A549 (cell line): ENCODE results near the gene BCKDK. TPM values are rescaled to one million over a fixed set of nuclear protein-coding genes. Genes with fewer than 3 reads are reported as not detected.

Experiments used
- ATAC-seq, 2 experiments: fragments of 200-7000 bp in 1 of 2; fragments of >200 bp in 1 of 2; cut with Nextera tagmentation in 1 of 2; cut with Tn5 transposase in 1 of 2; 3 replicates each; pipeline versions ENCODE4 v1.8.0 to v1.9.1; 2018 to 2020; ENCODE audit warnings: mild to moderate bottlenecking in 1 of 2, moderate library complexity in 1 of 2
- CTCF ChIA-PET: fragments of 300-600 bp; sonication (Branson Sonifier 250); formaldehyde crosslinking; extraction: SDS; loops from one replicate; lab custom pipeline; 2021; ENCODE audit warnings: antibody characterized with exemption, inconsistent platforms; lab: Yijun Ruan, JAX
- POLR2A ChIA-PET: fragments of 350-600 bp; formaldehyde crosslinking; extraction: SDS; loops from one replicate; lab custom pipeline; 2021; ENCODE audit warnings: antibody characterized with exemption, inconsistent platforms; lab: Yijun Ruan, JAX
- DNase-seq, 2 experiments: peaks; one replicate each; pipeline versions ENCODE4 v3.0.0 to v3.0.0-alpha.2; 2011 to 2016; ENCODE audit warnings: low read depth in 1 of 2, low spot score in 1 of 2
- FAIRE-seq: peaks from 2 replicates; lab custom pipeline; 2011; peaks lifted over from hg19 to GRCh38; lab: Jason Lieb, UNC
- H3K27ac ChIP-seq, 2 experiments: fragments of >200 bp; sonication (Bioruptor Twin); formaldehyde crosslinking; 3 replicates each; pipeline ENCODE4 v1.5.1; 2016 to 2017
- H3K4me1 ChIP-seq: fragments of >200 bp; sonication (Bioruptor Twin); formaldehyde crosslinking; 3 replicates; pipeline ENCODE4 v1.6.1; 2016
- H3K4me2 ChIP-seq: fragments of >200 bp; sonication (Bioruptor Twin); formaldehyde crosslinking; 3 replicates; pipeline ENCODE4 v1.6.1; 2016
- H3K4me3 ChIP-seq: fragments of >200 bp; sonication (Bioruptor Twin); formaldehyde crosslinking; 3 replicates; pipeline ENCODE4 v1.5.1; 2016
- H3K9me3 ChIP-seq: fragments of >200 bp; sonication (Bioruptor Twin); formaldehyde crosslinking; 3 replicates; pipeline ENCODE4 v1.6.1; 2016
- ATOH8 ChIP-seq: fragments of 250-450 bp; sonication (Bioruptor Pico); IDR thresholded peaks from 2 replicates; pipeline ENCODE4 v1.5.0; 2020; ENCODE audit warnings: low read depth, mild to moderate bottlenecking, moderate library complexity
- BCL3 ChIP-seq: fragments of >200 bp; sonication (Bioruptor Twin); formaldehyde crosslinking; IDR thresholded peaks from 3 replicates; pipeline ENCODE4 v1.6.1; 2016
- CHD2 ChIP-seq: fragments of 150-350 bp; IDR thresholded peaks from 2 replicates; pipeline ENCODE4 v1.6.1; 2014; ENCODE audit warnings: low read length; ENCODE audit not compliant: partially characterized antibody
- CHD4 ChIP-seq: fragments of 200-600 bp; sonication (generic); IDR thresholded peaks from 2 replicates; pipeline ENCODE4 v1.6.1; 2016; ENCODE audit warnings: antibody characterized with exemption, mild to moderate bottlenecking, borderline replicate concordance
- E2F6 ChIP-seq: IDR thresholded peaks from 2 replicates; pipeline ENCODE4 v1.6.1; 2012; ENCODE audit warnings: low read depth, borderline replicate concordance
- EHF ChIP-seq: fragments of 250-450 bp; sonication (Bioruptor Pico); IDR thresholded peaks from 2 replicates; pipeline ENCODE4 v1.5.0; 2020; ENCODE audit warnings: mild to moderate bottlenecking
- EHMT2 ChIP-seq: fragments of 200-600 bp; sonication (generic); IDR thresholded peaks from 2 replicates; pipeline ENCODE4 v1.6.1; 2016; ENCODE audit warnings: antibody characterized with exemption, low read depth, mild to moderate bottlenecking, moderate library complexity
- ELK1 ChIP-seq: fragments of 150-350 bp; IDR thresholded peaks from 2 replicates; pipeline ENCODE4 v1.6.1; 2014; ENCODE audit warnings: low read depth, mild to moderate bottlenecking, low read length
- FOSB ChIP-seq: fragments of 250-450 bp; sonication (Bioruptor Pico); IDR thresholded peaks from 2 replicates; pipeline ENCODE4 v1.5.0; 2020; ENCODE audit warnings: mild to moderate bottlenecking, moderate library complexity
- FOSL2 ChIP-seq, 2 experiments: fragments of 450-650 bp in 1 of 2; fragments of >200 bp in 1 of 2; sonication (Bioruptor Twin) in 1 of 2; formaldehyde crosslinking; IDR thresholded peaks; 2 replicates each; pipeline versions ENCODE4 v1.5.0 to v1.6.1; 2016 to 2020; ENCODE audit warnings: mild to moderate bottlenecking in 1 of 2, moderate library complexity in 1 of 2
- GATA3 ChIP-seq: IDR thresholded peaks from 2 replicates; pipeline ENCODE4 v1.6.1; 2012; ENCODE audit warnings: borderline replicate concordance
- HDAC2 ChIP-seq: fragments of 200-600 bp; sonication (generic); IDR thresholded peaks from 2 replicates; pipeline ENCODE4 v1.6.1; 2016
- HOXB5 ChIP-seq: fragments of 250-450 bp; sonication (Bioruptor Pico); IDR thresholded peaks from 2 replicates; pipeline ENCODE4 v1.5.0; 2020; ENCODE audit warnings: mild to moderate bottlenecking, moderate library complexity
- JUNB ChIP-seq: fragments of >200 bp; sonication (Bioruptor Twin); formaldehyde crosslinking; IDR thresholded peaks from 2 replicates; pipeline ENCODE4 v1.6.1; 2016
- MAZ ChIP-seq: fragments of 150-350 bp; IDR thresholded peaks from 2 replicates; pipeline ENCODE4 v1.6.1; 2014; ENCODE audit warnings: antibody characterized with exemption, low read depth, low read length, borderline replicate concordance
- PBX3 ChIP-seq: IDR thresholded peaks from 2 replicates; pipeline ENCODE4 v1.6.1; 2012
- PHF8 ChIP-seq: fragments of 200-600 bp; sonication (generic); IDR thresholded peaks from 2 replicates; pipeline ENCODE4 v1.6.1; 2016; ENCODE audit warnings: low read depth, mild to moderate bottlenecking, antibody characterized with exemption, moderate library complexity, borderline replicate concordance
- POLR2A ChIP-seq: IDR thresholded peaks from 2 replicates; pipeline ENCODE4 v1.6.1; 2012; ENCODE audit warnings: mild to moderate bottlenecking, low read length
- RCOR1 ChIP-seq: fragments of 150-350 bp; IDR thresholded peaks from 2 replicates; pipeline ENCODE4 v1.6.1; 2014; ENCODE audit warnings: antibody characterized with exemption, low read length, low read depth
- REST ChIP-seq: fragments of 200-600 bp; sonication (generic); IDR thresholded peaks from 2 replicates; pipeline ENCODE4 v1.6.1; 2016; ENCODE audit warnings: antibody characterized with exemption, mild to moderate bottlenecking, moderate library complexity
- RFX5 ChIP-seq: fragments of 450-650 bp; IDR thresholded peaks from 2 replicates; pipeline ENCODE4 v1.7.1; 2014; ENCODE audit warnings: antibody characterized with exemption, mild to moderate bottlenecking, moderate library complexity
- RNF2 ChIP-seq: fragments of 200-600 bp; sonication (generic); IDR thresholded peaks from 2 replicates; pipeline ENCODE4 v1.6.1; 2016; ENCODE audit warnings: low read depth, mild to moderate bottlenecking, antibody characterized with exemption, moderate library complexity, borderline replicate concordance
- SREBF2 ChIP-seq: fragments of 450-650 bp; IDR thresholded peaks from 2 replicates; pipeline ENCODE4 v1.6.1; 2014; ENCODE audit warnings: mild to moderate bottlenecking, moderate library complexity
- TFCP2L1 ChIP-seq: fragments of 250-450 bp; sonication (Bioruptor Pico); IDR thresholded peaks from 2 replicates; pipeline ENCODE4 v1.5.0; 2021; ENCODE audit warnings: mild to moderate bottlenecking
- TP53 ChIP-seq: fragments of 250-450 bp; sonication (Bioruptor Pico); IDR thresholded peaks from 2 replicates; pipeline ENCODE4 v1.5.0; 2021; ENCODE audit warnings: mild to moderate bottlenecking, moderate library complexity
- ZC3H11A ChIP-seq: fragments of 450-650 bp; IDR thresholded peaks from 2 replicates; pipeline ENCODE4 v1.6.1; 2014; ENCODE audit warnings: antibody characterized with exemption, mild to moderate bottlenecking
- ZNF302 ChIP-seq: fragments of 250-450 bp; sonication (Bioruptor Pico); IDR thresholded peaks from 2 replicates; pipeline ENCODE4 v1.9.0; 2021; ENCODE audit warnings: inconsistent platforms, mild to moderate bottlenecking, moderate library complexity
- ZSCAN20 ChIP-seq: fragments of 250-450 bp; sonication (Bioruptor Pico); IDR thresholded peaks from 2 replicates; pipeline ENCODE4 v1.8.0; 2022; ENCODE audit warnings: mild to moderate bottlenecking, moderate library complexity
- WGBS: methylation state at CpG from one replicate; pipeline ENCODE4 v1.1.6; 2017; ENCODE audit errors: missing lambda C conversion rate; 5-methylcytosine and 5-hydroxymethylcytosine counted together
- polyA plus RNA-seq, 4 experiments: library from polyadenylated mRNA; depleted of rRNA in 3 of 4; stranded (reverse); fragments of >200 nt; fragmentation: RNase III in 1 of 4; extraction: RNeasy Plus Mini Kit Qiagen cat#74134 plus additional on column Dnase treatment in 1 of 4; gene quantifications; 2 replicates in 3 of 4; 3 replicates in 1 of 4; pipeline ENCODE4 v1.2.3, GENCODE V29; 2011 to 2017

The BCKDK gene
- polyA plus RNA-seq, 2 of the 4 experiments (the other 2 are of a cell fraction) = 20.7 to 36.7 TPM

- 93% methylated on average over 12 of the region's 12 CpGs for WGBS
- ChIA-PET CTCF (interaction anchor here (3.1 to 20.3 kb wide), 2 partner anchors 32 to 125 kb away, joined by 12 to 166 read pairs; partner anchors contain the start of gene HSD3B7), POLR2A (no interaction called here)
- DNase-seq (no peak), ATAC-seq (no peak), FAIRE-seq (no peak)
- Histone ChIP-seq H3K9me3 (no peaks in the 10 kb centered on the region), H3K4me1 (peaks cover 19% of the 10 kb centered on the region), H3K4me3 (no peak overlapping the region), H3K4me2 (no peak overlapping the region; the same call in 2 of the 3 replicates), H3K27ac (no peak overlapping the region)
- TF ChIP-seq EHMT2 = no peak
- no peak for TF ChIP-seq ATOH8 (CRISPR knock-in tag)
- TF ChIP-seq POLR2A = no peak
- TF ChIP-seq PHF8 = no peak
- TF ChIP-seq SREBF2 = no peak
- TF ChIP-seq CHD2 = no peak
- TF ChIP-seq ZSCAN20 = no peak
- no peak for TF ChIP-seq REST
- no peak for TF ChIP-seq ELK1
- TF ChIP-seq EHF (CRISPR knock-in tag) = no peak
- no peak for TF ChIP-seq TP53 (CRISPR knock-in tag)
- no peak for TF ChIP-seq GATA3
- TF ChIP-seq HOXB5 (CRISPR knock-in tag) = no peak
- no peak for TF ChIP-seq TFCP2L1 (CRISPR knock-in tag)
- TF ChIP-seq RNF2 = no peak
- TF ChIP-seq HDAC2 = no peak
These were observed 1.4 kb downstream of the BCKDK start for GRCh38 chr16:31109622-31110021.

GRCh38 chr16:31110106-31111034 is 2.2 kb downstream of the BCKDK start:
- CTCF ChIA-PET = interaction anchor here (3.1 to 20.3 kb wide), 2 partner anchors 32 to 126 kb away, joined by 12 to 166 read pairs; partner anchors contain the start of gene HSD3B7
- Histone ChIP-seq H3K9me3 (no peaks in the 10 kb centered on the region), H3K4me1 (peaks cover 19% of the 10 kb centered on the region), H3K4me2 (no peak overlapping the region), H3K27ac (no peak overlapping the region), H3K4me3 (no peak overlapping the region)
- ATAC-seq = no peak
- POLR2A ChIA-PET = no interaction called here
- DNase-seq = no peak
- FAIRE-seq = no peak
- WGBS = 83% methylated on average over 26 of the region's 26 CpGs
- no peak for TF ChIP-seq CHD4
- no peak for TF ChIP-seq HDAC2
- no peak for TF ChIP-seq ZSCAN20
- TF ChIP-seq ZC3H11A = no peak
- TF ChIP-seq FOSL2 (IDR thresholded peaks at IDR 0.05) = no peak
- TF ChIP-seq FOSL2 (CRISPR knock-in tag; IDR thresholded peaks at IDR 0.05) = no peak
- no peak for TF ChIP-seq PBX3
- no peak for TF ChIP-seq FOSB (CRISPR knock-in tag)
- TF ChIP-seq MAZ = no peak
- TF ChIP-seq RCOR1 = no peak
- TF ChIP-seq E2F6 = no peak
- TF ChIP-seq ZNF302 (CRISPR knock-in tag) = no peak
- TF ChIP-seq RNF2 = no peak
- TF ChIP-seq JUNB = no peak
- TF ChIP-seq RFX5 = no peak
- TF ChIP-seq BCL3 = no peak
